K562 (cell line): ENCODE measurements around the gene SSU72. TPM values are rescaled to one million over a fixed set of nuclear protein-coding genes. Genes with fewer than 3 reads are reported as not detected.

Source experiments
- ATF3 ChIP-seq, 2 experiments: fragments of 450-650 bp in 1 of 2; sonication (generic) in 1 of 2; formaldehyde crosslinking in 1 of 2; IDR thresholded peaks in 1 of 2; conservative IDR thresholded peaks in 1 of 2; 2 replicates each; pipeline versions ENCODE4 v1.6.1 to v1.8.1; 2016 to 2023; ENCODE audit warnings: mild to moderate bottlenecking in 2 of 2, moderate library complexity in 2 of 2, inconsistent platforms in 1 of 2, missing genetic modification reagents in 1 of 2
- CREB3L1 ChIP-seq: fragments of 450-650 bp; IDR thresholded peaks from 2 replicates; pipeline ENCODE4 v1.6.1; 2014; ENCODE audit warnings: low read depth, mild to moderate bottlenecking, moderate library complexity, borderline replicate concordance
- ESRRB ChIP-seq: fragments of 250-450 bp; sonication (Bioruptor Pico); IDR thresholded peaks from 2 replicates; pipeline ENCODE4 v1.5.0; 2020; ENCODE audit warnings: mild to moderate bottlenecking, moderate library complexity, borderline replicate concordance
- FOXA3 ChIP-seq, 2 experiments: fragments of 450-650 bp in 1 of 2; sonication (generic) in 1 of 2; formaldehyde crosslinking; IDR thresholded peaks in 1 of 2; conservative IDR thresholded peaks in 1 of 2; 2 replicates each; pipeline versions ENCODE4 v1.4.0 to v1.8.0; 2020 to 2022; ENCODE audit warnings: mild to moderate bottlenecking in 2 of 2, missing genetic modification reagents in 1 of 2
- GTF2A2 ChIP-seq: IDR thresholded peaks from 2 replicates; pipeline ENCODE4 v1.6.1; 2016; ENCODE audit warnings: mild to moderate bottlenecking, missing genetic modification characterization, missing compliant biosample characterization
- JUN ChIP-seq, 2 experiments: sonication (generic) in 1 of 2; formaldehyde crosslinking in 1 of 2; IDR thresholded peaks; 2 replicates each; pipeline versions ENCODE4 v1.6.1 to v1.8.0; 2012 to 2022; ENCODE audit warnings: borderline replicate concordance in 2 of 2, mild to moderate bottlenecking in 2 of 2, improper control_type of control experiment in 1 of 2, low read depth in 1 of 2, low read length in 1 of 2, missing genetic modification reagents in 1 of 2
- MEIS2 ChIP-seq: fragments of 450-650 bp; IDR thresholded peaks from 2 replicates; pipeline ENCODE4 v1.6.1; 2014; ENCODE audit warnings: mild to moderate bottlenecking; ENCODE audit not compliant: partially characterized antibody
- NR0B1 ChIP-seq: fragments of 450-650 bp; IDR thresholded peaks from one replicate; pipeline ENCODE4 v1.6.1; 2018; ENCODE audit warnings: mild to moderate bottlenecking, moderate library complexity; ENCODE audit not compliant: partially characterized antibody
- PRDM10 ChIP-seq: fragments of 450-650 bp; IDR thresholded peaks from 2 replicates; pipeline ENCODE4 v1.6.1; 2018; ENCODE audit not compliant: partially characterized antibody
- PURB ChIP-seq: sonication (generic); formaldehyde crosslinking; IDR thresholded peaks from 2 replicates; pipeline ENCODE4 v1.9.0; 2021; ENCODE audit warnings: low read depth, mild to moderate bottlenecking, missing genetic modification reagents
- VEZF1 ChIP-seq: fragments of 200-800 bp; sonication (Bioruptor generic); IDR thresholded peaks from 2 replicates; pipeline ENCODE4 v1.6.1; 2017; ENCODE audit warnings: missing genetic modification characterization, missing compliant biosample characterization
- WHSC1 ChIP-seq: IDR thresholded peaks from one replicate; pipeline ENCODE4 v1.6.1; 2012; ENCODE audit warnings: low read length, control low read depth, inconsistent platforms
- ZKSCAN3 ChIP-seq: fragments of 250-450 bp; sonication (Bioruptor Pico); IDR thresholded peaks from 2 replicates; pipeline ENCODE4 v1.4.0; 2020
- ZNF133 ChIP-seq: fragments of 250-450 bp; sonication (Bioruptor Pico); IDR thresholded peaks from 2 replicates; pipeline ENCODE4 v1.4.0; 2020; ENCODE audit warnings: mild to moderate bottlenecking
- ZNF583 ChIP-seq: fragments of 250-450 bp; sonication (Bioruptor Pico); IDR thresholded peaks from 2 replicates; pipeline ENCODE4 v1.4.0; 2020
- polyA plus RNA-seq, 8 experiments: library from polyadenylated mRNA; depleted of rRNA in 4 of 8; stranded (reverse) in 5 of 8; unstranded in 3 of 8; fragments of >200 nt; fragmentation: Nextera tagmentation in 2 of 8; fragmentation: Illumina TruSeq in 1 of 8; extraction: Ambion mirVana in 2 of 8; extraction: Trizol in 1 of 8; gene quantifications; 2 replicates each; pipeline versions ENCODE4 v1.2.1 to v1.2.3, GENCODE V29; 2011 to 2014; ENCODE audit warnings: inconsistent platforms in 1 of 8, missing spikeins in 1 of 8
- total RNA-seq, 7 experiments: library from RNA; depleted of rRNA in 6 of 7; stranded (reverse); fragments of >200 nt in 6 of 7; fragmentation: Illumina TruSeq in 2 of 7; extraction: Trizol in 2 of 7; gene quantifications; 2 replicates each; pipeline versions ENCODE4 v1.2.1 to v1.2.3, GENCODE V29; 2011 to 2021; ENCODE audit warnings: low replicate concordance in 1 of 7

The SSU72 gene
- total and polyA plus RNA-seq, 9 of the 15 experiments (the other 6 are each of a cell fraction or from before 2014, with no cell fraction given) = 70.8 to 201 (median 94.6) TPM

GRCh38 chr1:1554926-1555915 is 19.4 kb downstream of the SSU72 start (continued):
- TF ChIP-seq CREB3L1 (no peak), VEZF1 (peak; percentile 51; the same call in 1 of the 2 replicates), FOXA3 (CRISPR knock-in tag; conservative IDR thresholded peaks at IDR 0.05 in 1 of 2, IDR thresholded peaks at IDR 0.05 in 1 of 2) (no peak), NR0B1 (no peak), ZNF583 (CRISPR knock-in tag) (no peak), PRDM10 (peak; percentile 13), MEIS2 (peak; percentile 16), ESRRB (CRISPR knock-in tag) (no peak), ZKSCAN3 (CRISPR knock-in tag) (no peak), ATF3 (IDR thresholded peaks at IDR 0.05) (peak; percentile 88), ATF3 (CRISPR knock-in tag; conservative IDR thresholded peaks at IDR 0.05) (no peak), GTF2A2 (tag) (no peak), JUN (IDR thresholded peaks at IDR 0.05; ENCODE audit: borderline replicate concordance, low read depth, low read length) (peak; percentile 70; the same call in 1 of the 2 replicates), JUN (CRISPR knock-in tag; IDR thresholded peaks at IDR 0.05; ENCODE audit: borderline replicate concordance) (no peak), PURB (CRISPR knock-in tag) (no peak), ZNF133 (CRISPR knock-in tag) (no peak), WHSC1 (no peak)
